ENCODE data around the gene ARHGEF16.

The ARHGEF16 gene

DNA sequence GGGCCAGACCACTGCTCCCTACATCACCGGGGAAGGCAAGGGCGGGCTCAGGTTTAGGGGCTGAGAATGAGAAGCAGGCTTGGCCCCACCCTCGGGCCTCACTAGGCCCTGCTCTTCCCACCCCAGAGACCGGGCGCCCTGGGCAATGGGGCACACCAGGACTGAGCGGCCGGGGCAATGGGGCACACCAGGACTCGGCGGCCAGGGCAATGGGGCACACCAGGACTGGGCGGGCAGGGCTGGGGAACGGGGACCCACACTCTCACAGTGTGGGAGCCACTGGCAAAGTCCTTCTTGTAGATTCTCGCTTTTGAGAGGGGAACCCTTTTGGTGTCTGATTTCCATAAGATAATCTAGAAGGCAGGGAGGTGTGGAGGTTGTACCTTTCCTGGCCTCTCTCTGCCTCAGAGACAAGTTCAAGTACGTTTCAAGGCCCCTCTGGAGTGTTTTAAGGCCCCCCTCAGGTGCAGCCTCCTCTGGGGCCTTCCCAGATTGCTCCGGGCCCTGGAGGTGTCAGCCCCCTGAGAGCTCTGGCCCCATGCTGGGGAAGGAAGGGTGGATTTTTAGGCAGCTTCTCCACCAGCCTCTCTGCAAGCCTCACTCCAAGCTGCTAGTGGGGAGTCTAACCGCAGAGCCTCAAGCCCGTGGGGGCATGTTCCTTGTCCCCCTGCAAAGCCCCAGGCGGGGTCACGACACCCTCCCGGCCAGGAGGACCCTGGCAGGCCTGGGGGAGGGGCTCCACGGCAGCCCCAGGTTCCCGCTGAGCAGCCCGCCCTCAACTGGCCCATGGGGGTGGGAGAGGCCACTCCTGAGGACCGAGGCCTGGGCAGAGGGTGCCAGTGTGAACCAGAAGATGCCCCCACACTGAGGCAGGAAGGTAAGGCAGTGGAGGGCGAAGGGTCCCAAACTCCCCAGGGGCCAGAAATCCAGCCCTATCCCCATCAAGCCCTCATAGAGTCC, 66.2 kb downstream of the ARHGEF16 start:
- no peak for DNase-seq

DNA sequence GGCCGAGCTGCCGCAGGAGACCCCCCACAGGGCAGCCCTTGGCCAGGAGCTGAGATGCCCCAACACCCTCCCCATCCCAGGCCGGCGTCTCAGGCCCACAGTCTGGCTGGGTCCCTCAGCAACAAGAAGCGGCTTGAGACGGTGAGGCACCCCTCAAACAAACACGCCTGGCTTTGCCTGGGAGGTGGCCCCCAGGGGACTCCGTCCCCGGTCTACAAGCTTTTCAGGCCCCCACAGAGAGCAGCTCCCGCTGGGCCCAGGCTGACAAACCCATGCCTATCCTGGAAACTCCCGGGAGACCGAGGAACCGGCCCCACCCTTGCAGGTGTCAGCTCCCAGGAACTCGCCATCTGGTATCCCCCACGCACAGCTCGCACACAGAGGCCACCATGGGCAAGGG, 67.0 kb downstream of the ARHGEF16 start:
- no peak for DNase-seq

DNA sequence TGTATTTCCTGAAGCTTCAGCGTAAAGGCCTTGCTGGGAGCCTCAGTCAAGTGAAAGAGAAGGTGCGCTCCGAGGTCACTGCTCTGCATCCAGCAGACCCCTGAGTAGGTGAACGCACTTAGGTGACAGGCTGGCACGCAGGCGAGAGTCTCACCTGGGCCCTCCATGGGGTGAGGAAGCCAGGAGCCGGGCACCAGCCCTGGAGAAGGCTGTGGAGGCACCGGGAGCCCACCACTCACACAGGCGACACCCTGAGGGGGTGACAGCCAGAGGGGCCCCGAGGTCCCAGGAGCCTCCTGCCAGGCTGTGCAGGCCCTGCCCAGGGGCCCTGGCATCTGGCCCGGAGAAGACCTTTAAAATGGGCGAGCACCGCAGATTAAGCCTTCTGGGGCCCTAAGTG, 67.6 kb downstream of the ARHGEF16 start:
- DNase-seq: no peak

DNA sequence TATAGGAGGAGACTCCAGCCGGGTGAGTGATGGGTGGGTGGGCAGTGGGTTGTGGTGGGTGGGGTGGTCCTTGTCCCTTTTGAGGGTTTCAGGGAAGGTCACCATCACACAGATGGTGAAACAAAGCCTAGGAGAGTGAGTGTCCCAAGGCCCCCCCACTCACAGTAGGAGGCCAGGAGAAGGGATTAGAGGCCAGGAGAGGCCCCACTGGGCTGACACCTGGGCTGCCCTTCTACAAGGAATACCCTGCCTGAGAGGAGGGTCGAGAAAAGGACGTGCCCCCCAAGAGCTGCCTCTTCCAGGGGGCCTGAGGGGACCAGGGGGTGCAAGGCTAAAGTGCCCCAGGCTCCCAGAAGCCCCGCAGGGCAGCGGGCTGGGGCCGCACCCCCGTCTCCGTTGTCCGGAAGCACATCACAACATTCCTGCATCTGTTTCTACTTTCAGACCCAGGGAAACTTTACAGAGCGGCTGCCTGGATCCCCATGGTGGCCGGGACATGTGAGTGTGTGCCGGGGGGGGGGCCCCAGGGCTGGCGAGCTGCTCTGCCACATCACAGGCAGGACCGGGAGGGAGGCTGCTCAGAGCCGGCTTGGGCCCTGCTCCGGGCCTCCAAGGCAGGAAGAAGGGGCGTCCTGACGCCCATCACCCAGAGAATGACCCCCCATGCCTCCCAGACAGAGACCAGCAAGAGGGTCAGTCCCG, 68.2 kb downstream of the ARHGEF16 start:
- peak; percentile 95 for DNase-seq

DNA sequence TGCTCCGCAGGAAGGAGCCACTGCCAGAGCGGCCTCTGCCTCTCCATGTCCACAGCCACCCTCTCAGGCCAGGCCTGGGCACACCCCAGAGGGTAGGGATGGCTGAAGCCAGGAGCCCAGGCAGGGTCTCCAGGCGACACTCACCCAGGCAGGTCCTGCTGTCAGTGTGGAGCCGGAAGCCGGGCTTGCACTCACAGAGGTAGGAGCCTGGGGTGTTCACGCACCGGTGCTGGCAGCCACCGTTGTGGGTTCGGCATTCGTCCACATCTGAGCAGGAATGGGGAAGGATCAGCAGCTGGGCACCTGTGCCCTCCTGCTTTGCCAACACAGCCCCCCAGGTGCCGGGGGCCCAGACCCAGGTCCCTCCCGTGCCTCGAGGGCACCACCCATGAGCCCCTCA, 69.5 kb downstream of the ARHGEF16 start:
- no peak for DNase-seq

DNA sequence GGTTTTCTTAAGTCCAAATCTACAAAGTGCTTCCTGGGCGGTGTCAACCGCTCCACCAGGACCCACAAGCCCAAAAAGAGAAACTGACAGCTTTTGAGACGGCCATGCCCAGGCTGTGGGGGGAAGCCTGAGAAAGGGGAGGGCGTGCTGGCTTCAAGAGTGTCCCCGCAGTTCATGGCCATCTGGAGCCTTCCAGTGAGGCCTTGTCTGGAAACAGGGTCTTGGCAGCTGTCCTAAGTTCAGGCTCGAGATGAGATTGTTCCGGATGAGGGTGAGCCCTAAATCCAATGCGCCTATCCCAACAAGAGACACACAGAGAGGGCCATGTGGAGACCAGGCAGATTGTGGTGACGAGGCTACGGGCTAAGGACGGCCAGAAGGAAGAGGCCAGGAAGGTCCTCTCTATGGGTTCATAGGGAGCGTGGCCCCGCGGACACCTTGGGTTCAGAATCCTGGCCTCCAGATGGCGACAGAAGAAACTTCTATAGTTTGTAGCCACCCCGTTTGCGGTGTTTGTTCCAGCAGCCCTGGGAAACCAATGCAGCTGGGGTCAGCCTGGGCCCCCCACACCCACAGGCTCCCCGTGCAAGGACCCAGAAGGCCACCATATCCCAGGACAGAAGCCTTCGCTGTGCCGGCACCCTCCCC, 70.2 kb downstream of the ARHGEF16 start:
- no peak for DNase-seq

DNA sequence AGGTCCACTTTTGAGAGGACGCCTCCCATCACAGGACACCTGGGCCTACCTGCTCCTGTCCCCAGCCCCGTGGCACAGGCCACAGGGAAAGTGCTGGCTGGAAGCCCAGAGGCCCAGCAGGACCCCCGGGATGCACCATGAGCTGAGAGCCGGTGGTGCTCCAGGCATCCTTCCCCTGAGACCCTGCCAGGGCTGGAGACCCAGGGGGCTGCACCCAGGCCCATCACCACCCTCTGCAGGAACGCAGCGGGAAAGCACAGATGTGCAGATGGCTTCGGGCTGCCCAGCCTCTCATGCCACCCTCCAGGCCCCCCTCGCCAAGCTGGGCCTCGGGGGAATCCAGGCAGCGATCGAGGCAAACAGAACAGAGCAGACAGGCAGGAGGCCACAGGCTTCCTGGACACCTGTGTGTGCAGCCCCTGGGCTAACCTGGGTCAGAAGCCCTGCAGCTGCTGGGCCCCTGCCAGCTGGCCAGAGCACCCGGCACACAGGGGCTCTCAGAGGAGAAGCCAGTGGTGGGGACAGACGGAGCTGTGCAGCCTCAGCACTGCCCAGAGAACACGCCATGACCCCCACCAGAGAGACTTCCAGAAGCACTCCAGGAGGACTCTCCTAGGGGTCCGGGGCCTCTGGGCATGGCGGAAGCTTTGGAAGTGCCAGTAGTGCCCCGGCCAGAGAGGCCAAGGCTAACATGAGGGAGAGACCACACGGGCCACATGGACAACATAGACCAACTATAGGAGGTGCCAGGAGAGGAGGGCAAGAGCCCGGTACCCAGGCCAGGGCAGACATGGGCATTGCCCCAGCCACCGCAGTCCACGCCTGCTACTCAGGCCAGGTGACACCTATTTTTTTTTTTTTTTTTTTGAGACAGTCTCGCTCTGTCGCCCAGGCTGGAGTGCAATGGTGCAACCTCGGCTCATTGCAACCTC, 71.4 kb downstream of the ARHGEF16 start:
- DNase-seq: no peak

DNA sequence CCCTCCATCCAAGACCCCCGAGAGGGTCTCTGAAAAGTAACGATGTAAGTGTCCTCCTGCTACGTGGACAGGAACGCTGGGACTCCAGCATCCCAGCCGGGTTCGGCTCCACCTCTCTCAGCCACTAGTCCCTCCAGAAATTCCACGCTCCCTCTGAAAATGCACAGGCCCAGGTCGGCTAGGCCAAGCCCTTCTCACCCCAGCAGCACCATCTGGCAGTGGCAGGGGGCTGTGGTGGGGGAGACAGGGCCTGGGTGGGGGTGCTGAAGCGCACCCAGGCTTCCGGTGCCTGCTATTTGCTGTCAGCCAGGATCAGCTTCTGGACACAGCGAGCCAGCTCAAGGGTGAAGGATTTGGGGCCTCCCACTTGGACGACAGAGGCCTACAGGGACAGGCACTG, 73.3 kb downstream of the ARHGEF16 start:
- DNase-seq: no peak

DNA sequence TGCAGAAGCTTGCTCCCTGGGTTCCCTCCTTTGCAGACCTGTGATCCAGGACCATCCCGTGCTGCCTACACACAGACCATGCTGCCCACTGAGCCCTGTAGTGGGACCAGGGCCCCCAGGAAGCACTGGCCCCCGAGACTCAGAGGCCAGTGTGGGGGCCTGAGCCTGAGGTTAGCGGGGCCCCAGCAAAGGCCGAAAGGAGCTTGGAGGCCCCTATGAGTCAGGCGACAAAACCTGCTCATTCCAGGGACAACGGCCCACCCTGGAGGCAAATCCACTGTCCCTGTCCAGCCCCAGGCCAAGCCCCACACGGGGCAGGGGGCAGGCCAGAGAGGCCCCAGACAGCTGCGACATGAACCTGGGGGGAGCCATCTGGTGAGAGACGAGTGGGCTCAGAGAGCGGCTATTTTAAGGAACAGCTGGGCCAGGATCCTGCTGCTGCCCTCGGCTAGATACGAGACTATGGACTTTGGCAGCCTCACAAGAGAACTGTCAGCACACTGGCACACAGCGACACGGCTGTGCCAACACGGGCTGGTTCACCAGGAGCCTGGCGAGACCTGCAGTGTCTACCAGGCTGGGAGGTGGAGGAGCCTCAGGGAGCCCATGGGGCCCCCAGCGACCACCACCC, 74.7 kb downstream of the ARHGEF16 start:
- DNase-seq: no peak

DNA sequence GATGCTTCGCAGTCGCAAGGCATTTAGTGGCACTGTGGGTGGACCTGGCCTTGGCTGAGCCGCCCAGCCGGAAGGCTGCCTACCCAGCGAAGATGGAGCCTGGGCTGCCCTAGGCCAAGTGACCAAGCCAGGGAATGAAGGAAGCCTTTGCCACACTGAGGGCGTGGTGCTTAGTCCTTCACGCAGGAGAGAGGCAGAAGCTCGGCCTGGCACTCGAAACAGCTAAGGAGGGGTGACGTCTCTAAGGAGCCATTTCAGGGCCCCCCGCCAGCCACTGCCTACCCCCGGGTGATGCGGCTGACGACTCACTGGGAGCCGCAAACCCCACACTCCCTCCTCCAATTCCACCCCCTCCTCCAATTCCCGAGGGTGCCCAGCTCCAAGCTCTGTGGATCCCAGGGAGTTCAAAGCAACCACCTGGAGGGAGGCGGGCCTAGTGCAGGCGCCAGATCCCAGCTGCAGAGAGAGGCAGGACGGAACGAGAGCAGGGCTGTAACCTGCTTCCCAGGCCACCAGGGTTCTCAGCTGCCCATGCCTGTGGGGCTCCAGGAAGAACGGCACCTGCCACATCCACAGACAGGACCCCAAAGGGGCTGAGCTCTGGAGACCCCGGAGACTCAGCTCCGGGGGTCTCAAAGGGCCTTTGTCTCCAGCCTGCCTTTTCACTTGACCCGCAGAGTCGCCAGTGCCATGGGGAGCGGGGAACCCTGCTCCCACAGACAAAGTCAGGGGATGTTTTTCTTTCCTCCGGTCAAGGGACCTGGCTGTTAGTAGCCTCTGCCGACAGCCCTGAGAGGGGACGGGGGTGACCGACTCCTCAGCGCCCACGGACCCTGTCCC, 75.8 kb downstream of the ARHGEF16 start:
- no peak for DNase-seq

Data from fibroblast of skin of scalp (primary cell).